HG03045 (cell line): ENCODE measurements around the gene PRDM1.

ENCODE experiments used
- ATAC-seq: cut with Tn5 transposase; IDR thresholded peaks from one replicate; pipeline ENCODE4 v1.9.1; 2021; ENCODE audit warnings: mild to moderate bottlenecking, moderate library complexity; ENCODE audit not compliant: unreplicated experiment

PRDM1 gene

DNA sequence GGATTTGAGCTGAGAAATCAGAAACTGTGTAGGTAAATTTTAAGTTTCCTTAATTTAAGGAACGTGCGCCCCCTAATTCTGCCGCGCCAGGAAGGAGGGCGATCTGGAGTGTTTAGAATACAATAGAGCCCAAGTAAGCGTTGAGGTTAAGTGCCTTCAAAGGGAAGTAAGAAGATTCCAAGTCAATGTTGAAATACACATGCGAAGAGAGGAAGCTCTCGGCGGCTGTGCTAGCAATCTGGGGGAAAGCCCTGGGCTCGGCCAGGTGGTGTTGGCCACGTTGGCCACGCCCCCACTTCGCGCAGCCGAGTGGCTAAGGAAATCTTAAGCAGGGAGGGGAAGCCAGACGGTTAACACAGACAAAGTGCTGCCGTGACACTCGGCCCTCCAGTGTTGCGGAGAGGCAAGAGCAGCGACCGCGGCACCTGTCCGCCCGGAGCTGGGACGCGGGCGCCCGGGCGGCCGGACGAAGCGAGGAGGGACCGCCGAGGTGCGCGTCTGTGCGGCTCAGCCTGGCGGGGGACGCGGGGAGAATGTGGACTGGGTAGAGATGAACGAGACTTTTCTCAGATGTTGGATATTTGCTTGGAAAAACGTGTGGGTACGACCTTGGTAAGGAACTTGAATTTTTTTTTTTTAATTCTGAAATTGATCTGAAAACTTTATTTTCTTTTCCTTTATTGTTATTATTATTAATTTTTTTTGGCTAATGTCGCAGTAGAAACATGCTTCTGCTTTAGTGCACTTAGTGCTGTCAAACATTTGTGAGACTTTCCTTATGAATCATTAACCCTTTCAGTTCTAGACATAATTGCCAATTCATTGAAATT, at the start of gene PRDM1:
Gene PRDM1 (plus strand): TSS at position 353 of the 830 bp plus-strand sequence. CDS start 218 bp downstream, at position 571.
- peak; percentile 77 for ATAC-seq

- no peak for ATAC-seq
These were observed 49.1 kb upstream of the PRDM1 start for GRCh38 chr6:106037060-106037459.

DNA sequence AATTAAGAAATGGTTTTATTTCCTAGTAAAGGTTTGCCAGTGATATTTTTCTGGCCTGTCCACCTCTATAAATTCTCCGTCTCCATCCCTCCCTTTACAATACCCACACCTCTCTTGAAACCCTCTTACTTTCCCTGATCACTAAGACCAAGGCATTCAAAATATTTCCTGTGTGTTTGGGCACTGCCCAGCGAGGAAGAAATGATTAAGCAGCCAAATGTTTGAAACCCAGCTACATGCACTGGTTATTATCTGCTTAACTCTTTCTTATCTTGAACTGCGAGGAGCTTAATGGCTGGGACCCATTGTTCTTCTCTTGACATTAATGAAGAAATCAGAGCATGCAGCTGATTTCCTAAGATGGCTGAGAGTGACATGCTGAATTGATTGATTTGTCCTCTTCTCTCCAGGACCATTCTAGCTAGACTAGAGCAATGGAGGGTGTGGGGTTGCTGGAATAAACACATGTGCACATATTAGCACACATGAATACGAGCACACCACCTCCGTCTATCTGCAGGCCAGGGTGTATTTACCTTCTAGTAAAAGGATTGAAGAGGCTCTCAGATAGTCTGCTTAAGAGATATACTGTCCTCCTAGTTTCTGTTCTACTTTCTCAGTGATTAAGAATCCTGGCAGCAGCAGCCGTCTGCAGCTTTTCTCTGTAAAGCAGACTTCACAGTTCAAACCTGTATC, 46.1 kb upstream of the PRDM1 start:
- ATAC-seq, result no peak

DNA sequence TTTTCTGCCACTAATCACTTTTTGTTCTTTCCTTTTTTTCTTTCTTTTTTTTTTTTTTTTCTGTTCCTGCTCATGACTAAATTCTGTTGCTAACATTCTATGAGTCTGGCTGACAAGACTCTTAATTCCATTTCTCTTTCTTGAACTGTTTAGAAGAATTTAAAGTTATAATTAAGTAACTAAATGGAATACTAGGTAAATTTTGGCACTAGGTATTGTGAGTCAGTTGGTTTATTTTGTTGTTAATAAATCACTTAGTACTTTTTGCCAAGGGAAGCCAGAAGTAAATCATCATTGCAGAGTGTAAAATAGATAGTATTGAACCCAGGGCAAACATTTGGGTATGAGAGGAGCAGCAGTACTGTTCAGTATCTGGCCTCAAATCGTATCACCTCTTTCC, 42.0 kb upstream of the PRDM1 start:
- ATAC-seq, result no peak

DNA sequence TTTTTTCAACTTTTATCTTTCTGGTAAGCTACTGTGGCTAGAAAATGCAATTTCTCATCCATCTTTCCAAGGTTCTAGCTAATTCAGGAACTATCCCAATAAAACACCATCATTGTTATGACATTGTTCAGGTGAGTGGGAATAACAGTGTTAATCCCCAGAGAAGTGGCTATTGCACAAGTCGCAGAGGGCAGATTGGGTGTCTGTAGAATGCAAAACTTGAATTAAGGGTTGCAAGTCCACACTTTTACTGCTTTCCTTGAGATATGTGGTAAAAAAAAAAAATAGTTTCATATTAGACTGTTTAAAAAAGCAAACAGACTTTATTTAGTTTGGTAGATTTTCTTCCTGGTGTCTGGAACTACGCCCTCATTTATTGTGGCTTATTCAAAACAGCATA, 41.1 kb upstream of the PRDM1 start:
- ATAC-seq, result no peak

GRCh38 chr6:106046116-106046853, 39.9 kb upstream of the PRDM1 start:
- no peak for ATAC-seq

- ATAC-seq, result no peak
These were observed 39.3 kb upstream of the PRDM1 start for GRCh38 chr6:106046854-106047200.

GRCh38 chr6:106048336-106048735, 37.8 kb upstream of the PRDM1 start:
- ATAC-seq, result no peak

GRCh38 chr6:106050538-106050937, 35.6 kb upstream of the PRDM1 start:
- no peak for ATAC-seq

- ATAC-seq, result no peak
These were observed 34.9 kb upstream of the PRDM1 start for GRCh38 chr6:106051226-106051625.

DNA sequence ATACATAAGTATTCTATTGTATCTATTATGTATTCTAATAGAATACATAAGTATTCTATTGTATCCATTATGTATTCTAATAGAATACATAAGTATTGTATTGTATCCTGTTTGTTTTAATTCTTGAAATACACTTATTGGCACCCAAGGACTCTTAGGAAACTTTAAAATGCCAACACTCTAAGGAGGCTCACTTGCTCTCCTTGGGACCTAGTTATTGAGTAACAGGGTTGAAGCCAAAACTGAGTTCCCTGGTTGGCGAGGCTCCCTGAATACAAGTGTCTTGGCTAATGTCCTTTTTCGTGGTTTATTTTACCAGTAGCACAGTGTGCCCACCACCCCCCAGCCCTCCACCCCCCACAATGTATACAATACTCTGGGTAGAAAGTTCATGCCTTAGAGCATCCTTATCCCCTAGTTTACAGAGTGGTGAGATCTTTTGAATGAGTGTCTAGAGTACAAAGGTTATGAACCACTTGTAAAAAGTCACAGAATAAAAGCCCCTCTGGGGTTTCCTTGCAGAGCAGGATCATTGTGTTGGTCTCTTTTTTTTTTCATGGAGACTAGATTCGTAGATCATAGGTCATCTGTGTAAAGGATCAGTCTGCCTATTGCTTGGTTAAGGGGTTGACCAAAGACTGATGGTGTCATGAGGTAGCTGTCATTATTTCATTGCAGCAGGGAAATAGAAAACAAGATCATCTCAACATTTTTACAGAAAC, 32.5 kb upstream of the PRDM1 start:
- ATAC-seq, result no peak

- ATAC-seq, result no peak
These were observed 30.6 kb upstream of the PRDM1 start for GRCh38 chr6:106055489-106055888.

DNA sequence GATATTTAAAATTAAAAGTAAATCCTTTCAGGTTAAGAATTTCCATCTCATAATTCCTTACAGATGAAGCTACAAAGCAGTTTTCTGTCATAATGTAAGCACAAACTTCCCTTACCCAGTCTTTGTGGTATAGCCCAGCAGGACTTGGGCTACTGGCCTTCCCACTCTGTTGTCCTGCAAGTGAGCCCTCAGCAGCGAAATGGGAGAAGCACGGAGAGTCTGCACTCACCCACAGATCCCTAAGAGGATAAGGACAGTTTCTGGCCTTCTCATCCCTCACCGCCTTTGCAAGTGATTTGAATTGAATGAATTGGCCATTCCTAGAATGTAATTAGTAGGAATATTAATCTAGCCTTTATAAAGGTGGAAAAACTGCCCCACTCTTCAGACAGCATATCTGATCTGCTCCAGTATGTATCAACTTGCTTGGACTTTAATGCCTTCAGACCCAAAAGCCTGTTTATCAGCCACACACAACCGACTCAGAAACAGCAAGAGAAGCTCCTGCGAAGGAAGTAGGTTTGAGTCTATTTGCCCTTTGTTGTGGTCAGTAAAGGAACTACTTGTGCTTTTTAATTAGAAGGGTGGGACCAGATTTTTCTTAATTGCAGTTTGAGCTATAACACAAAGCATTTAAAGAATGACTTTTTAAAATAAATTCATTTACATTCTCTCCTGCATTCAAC, 29.9 kb upstream of the PRDM1 start:
- ATAC-seq, result no peak

GRCh38 chr6:106056746-106057390, 29.3 kb upstream of the PRDM1 start:
- ATAC-seq, result no peak

- ATAC-seq, result no peak
These were observed 26.8 kb upstream of the PRDM1 start for GRCh38 chr6:106059331-106059730.

DNA sequence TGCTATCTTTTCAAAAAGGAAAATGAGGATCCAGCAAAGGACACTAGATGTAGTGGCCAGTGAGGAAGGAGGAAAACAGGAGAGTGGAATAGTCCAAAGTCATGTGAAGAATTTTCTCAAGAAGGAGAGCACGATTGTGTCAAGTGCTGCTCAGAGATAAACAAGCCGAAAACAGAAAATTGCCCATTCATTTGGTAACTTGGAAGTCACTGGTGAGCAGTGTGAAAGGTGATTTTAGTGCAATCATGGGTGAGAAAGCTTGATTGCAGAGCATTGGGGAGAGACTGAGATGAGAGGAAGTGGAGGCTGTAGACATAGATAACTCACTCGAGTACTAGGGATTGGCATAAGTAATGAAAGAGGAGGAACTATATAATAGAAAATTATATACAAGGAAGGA, 26.0 kb upstream of the PRDM1 start:
- ATAC-seq, result no peak

DNA sequence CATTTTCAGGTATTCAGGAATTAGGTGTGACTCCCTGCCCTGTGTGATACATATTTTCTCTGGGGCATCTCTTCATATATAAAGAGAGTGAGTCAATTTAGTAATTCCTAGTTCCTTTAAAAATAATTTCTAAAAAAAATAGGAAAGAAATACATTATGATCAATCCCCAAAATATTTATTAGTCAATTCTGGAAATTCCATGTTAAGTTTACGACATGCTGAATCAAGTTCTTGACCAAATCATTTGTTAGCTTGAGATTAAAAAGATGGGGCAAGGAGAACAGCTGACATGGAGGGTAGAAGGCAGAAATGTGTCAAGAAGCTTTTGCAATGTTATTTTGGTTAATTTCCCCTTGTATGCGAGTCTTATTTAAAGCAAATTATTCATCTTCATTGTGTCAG, 22.7 kb upstream of the PRDM1 start:
- no peak for ATAC-seq

- no peak for ATAC-seq
These were observed 22.0 kb upstream of the PRDM1 start for GRCh38 chr6:106064142-106064541.

GRCh38 chr6:106064756-106065155, 21.4 kb upstream of the PRDM1 start:
- ATAC-seq, result no peak

- ATAC-seq, result no peak
These were observed 19.1 kb upstream of the PRDM1 start for GRCh38 chr6:106066989-106067388.
